GM19452 (cell line): Measurements from ENCODE around the gene KHDC4.

Experiments
- ATAC-seq: cut with Tn5 transposase; IDR thresholded peaks from one replicate; pipeline ENCODE4 v1.9.1; 2021; ENCODE audit not compliant: unreplicated experiment

The KHDC4 gene

DNA sequence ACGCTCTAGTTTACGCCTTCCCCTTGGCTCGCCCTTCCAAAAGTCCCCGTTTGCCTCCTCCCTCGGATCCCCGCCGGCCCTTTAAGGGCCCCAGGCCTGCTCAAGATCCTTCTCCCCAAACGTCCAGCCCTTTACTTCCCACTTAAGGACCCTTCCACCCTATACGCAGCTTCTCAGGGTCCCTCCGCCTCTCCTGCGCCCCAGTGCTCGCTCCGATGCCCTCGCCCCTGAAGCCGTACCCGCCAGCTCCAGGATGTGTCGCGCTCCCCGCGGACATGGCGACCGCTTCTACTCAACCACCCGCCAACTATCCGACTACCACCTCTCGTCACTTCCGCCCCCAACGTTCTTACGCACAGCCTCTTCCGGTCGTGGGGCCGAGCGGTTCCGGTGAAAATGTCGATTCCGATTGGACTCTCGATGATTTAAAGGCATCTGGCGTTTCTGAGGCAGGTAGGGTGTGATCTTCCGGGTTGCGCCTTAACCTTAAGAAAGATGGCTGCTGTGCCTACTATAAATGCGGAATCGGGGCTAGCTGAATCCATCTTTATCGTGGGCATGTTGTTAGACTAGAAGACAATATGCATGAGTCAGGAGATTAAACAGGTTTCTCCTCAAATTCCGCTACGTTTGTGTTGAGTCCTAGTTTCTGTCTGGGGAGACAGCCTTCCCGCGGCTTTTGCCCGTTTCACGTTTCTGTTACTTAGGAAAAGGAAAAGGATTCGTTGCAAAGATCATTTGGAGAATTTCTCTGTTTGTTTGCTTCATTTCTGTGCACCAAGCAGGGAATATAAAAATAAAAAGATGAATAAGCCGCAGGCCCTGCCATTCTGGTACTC lies at the start of gene KHDC4:
KHDC4 (minus strand) TSS at position 317 of the 839 bp plus-strand sequence; CDS start at position 277, 40 bp downstream.
- ATAC-seq, result peak; percentile 95

DNA sequence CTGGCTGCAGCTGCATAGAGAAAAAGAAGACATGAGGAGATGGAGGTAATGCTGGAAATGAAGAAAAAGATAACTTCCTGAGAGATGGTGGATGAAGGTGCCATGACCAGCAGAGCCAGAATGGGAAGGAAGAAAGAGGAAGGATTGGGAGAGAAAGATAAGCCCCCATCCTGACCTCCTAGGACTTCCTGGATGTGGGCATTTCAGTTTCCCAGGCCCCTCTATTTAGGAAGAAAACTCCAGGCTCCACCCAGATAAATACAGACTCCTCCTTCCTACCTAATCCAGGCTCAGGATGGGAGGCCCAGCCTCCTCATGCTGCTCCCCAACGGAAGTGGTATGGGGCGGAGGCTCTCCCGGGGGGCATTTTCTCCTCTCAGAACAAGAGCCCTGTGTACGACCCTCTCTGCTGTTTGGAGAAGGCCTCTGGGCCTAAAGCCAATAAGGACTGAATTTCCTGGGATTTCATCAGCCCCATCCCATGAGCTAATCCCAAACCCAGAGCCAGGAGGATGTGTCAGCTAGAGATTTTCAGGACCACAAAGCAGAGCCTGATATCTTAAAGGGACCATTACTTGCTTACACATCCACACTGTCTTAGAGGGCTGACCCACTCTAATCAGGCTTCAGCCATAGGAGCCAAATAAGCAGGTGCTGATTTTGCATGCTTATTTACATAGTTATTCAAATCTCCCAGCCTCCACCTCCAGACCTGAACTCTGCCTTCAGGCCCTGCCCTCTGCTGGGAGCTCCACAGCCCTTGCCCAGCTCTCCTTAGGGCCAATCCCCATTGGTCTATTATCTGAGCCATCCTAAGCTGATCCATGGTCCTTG lies 49.2 kb upstream of the KHDC4 start:
- ATAC-seq, result no peak

DNA sequence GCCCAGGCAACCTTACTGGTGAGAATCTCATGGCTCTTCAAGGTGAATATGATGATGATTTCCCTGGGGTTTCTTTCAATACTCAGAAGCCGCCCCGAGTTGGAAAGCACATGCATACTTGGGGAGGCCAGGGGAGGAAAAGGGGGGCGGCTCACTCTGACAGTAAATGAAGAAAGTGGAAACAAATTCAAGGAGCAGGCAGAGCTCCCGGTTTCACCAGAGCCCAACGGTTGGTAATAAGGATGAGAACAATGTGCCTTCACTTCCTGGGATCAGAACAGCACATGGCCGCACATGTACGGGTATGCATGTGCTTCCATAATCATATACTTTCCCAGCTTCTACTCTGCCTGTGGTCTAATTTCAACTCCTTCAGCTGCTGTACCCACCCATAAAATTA lies 47.9 kb upstream of the KHDC4 start:
- ATAC-seq, result no peak

DNA sequence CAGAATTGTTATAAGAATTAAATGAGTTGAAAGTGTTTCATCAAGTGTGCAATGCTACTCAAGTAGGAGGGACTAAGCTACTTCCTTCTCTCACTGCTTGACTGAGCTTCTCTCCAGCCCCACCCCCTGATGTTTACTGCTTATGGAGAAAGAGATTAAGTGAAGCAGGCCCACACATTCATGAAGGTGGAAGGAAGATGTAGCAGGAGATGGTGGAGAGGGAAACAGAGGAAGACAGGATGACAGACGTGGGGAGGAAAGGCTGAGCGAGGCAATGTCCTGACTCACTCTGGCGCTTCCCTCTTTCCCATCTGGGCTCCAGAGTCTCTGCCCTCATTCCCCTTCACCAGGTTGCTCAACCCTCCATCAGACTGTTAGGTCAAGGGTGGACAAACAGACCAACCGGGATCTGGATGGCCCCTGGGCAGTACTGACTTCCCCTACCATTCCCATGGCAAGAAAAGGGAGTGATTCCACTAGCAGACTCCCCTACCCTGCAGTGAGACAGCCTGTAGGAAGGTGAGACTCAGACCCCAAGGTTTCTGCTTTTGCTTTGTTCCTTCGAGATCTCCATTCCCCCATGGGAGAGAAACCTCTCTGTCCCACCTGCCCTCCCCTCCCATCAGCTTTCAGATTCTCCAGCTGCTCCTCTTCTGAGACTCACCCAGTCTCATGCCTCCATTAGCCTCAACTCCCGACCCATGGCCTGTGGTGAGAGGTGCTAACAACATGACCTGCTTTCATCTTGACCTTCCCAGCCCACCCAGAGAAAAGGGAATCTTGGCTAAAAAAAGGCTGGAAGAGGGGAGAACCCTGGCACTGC lies 47.3 kb upstream of the KHDC4 start:
- no peak for ATAC-seq

DNA sequence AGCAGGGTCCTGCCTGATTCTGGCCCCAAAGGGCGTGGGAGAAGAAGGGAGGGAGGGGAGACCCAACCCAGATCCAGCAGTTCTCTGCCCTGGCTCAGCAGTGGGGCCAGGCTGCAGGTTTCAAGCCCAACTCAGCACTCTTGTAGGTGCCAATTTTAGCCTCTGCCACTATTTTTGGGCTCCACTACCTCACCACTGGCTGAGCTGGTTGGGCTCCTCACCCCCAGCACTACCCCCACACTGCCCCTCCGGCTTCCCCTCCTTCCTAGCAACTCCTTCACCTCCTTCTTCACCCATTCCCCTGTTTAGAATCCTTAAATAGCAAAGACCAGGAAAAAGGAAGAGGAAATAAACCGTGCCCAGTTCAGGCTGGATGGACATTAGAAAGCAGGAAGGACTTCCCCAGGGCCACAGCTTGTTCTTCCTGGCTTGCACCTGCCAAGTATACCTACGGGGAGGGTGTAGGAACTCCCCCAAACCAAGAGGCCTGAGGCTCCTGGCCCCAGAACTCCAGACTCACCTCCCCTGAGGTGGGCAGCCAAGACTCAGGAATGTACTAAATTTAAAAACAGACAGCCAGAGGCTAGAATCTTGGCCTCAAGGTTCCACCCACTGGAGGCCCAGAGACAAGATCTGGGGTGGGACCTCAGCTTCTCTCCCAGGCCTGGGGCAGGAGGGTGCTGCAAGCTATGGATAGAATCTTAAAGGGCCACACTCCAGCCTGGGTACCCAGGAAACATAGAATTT lies 45.6 kb upstream of the KHDC4 start:
- no peak for ATAC-seq

DNA sequence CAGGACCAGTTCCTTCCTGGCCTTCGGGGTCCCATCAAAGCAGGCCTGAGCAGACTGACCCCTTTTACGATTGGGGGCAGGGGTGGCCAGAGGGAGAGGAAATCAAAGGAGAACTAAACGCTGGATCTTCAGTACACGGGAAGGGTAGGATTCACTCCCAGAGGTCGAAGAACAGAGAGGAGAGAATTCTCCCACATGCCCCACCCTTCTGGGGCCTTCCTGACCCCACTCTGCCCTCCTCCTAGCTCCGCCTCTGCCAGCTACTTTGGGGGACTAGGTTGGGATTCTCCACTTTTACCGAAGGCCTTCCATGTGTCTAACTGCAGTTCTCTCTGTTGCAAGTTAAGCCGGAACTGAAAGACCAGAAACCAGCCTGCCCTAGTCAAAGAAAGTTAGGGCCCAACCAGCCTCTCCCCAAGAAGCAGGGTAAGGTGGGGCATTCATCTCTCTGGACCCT lies 44.8 kb upstream of the KHDC4 start:
- no peak for ATAC-seq

DNA sequence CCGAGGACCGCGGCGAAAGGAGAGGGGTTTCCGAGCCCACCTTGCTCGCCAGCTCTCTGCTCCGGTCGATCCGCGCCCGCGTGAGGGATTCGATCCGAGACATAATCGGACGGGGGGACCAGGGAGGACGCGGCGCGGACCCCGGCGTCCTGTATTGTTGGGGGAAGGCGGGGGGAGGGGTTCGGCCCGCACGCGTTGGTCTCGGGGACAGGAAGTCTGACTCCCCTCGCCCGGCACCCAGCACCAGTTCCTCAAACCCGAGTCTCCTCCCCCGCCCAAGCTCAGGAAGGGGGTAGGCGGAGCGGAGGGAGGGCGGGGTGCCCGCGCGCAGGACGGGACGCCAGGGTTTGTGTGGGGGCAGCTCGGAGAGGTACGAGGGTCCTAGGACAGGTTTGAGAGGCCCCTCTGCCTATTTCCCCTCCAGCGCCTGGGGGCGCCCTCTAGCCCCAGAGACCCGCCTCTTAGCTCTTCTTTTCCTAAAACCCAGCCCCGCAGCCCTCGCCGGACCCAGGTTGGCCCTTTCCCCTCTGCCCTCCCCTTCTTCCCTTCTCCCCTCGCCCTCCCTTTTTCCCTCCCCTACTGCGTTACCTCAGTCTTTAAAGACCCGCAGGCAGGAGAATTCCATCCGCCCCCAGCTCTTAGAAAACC lies 44.2 kb upstream of the KHDC4 start, which contains the start of gene ARHGEF2:
ARHGEF2 (minus strand) TSS at position 223 of the 648 bp plus-strand sequence; CDS start at position 103, 120 bp downstream.
- ATAC-seq, result no peak

DNA sequence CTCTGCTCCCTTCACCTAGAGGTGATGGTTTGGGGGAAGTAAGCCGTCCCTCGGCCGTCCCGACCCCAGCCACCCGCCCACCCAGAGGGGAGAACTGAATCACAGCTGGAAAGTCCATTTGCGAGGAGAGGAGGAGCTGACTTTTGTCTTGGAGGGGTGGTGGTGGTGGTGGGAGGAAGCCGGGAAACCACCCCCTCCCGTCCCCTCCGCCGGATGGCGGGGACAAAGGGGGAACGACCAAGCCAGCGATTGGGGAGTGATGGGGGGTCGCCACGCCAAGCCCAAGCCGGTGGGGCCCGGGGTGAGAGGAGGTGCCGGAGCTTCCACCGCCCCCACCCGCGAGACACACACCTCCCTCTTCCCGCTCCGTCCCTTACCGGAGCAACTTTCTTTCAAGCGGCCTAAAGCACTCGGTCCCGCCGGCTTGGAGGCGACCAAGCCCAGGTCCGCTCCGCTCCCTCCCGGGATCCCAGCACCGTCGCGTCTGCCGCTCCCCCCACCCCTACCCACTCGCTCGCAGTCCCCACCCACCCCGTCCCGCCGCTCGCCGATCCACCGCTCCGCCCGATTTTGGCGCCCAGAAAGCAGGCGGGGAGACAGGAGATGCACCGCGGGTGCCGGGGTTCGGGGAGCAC lies 43.6 kb upstream of the KHDC4 start:
- no peak for ATAC-seq

DNA sequence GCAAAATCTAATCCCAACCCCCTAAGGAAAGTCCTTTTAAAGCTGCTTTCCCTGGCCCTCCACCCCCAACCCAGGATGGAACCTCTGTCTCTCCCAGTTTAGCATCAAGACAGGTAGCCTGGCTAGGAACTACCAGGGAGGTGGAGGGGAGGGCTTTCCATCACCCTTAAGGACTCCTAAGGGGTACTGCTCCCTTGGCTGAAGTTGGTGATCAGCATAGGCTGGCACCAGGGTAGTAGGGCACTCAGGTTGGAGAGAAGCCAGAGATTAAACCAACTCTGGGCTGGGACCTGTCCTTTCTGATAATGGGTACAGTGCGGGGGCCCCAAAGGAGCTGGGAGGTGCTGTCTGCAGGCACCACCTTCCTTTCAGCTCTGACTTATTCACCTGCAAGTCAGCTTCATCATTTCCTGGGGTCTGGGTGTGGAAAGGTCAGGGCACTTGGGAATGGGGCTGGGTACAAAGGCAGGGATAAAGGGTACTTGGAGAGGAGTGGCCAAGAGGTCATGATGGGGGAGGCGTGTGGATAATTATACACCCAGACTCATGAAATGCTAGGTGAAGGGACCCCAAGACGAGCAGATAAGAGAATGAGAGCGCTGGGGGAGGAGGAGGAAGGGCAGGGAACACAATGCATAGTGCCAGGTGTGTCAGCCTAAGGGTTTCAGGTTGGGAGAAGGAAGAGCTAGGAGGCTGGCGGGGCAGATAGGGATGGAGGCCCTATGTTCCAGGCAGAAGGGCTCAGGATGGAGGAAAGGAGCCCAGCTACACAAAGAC lies 42.9 kb upstream of the KHDC4 start:
- no peak for ATAC-seq

DNA sequence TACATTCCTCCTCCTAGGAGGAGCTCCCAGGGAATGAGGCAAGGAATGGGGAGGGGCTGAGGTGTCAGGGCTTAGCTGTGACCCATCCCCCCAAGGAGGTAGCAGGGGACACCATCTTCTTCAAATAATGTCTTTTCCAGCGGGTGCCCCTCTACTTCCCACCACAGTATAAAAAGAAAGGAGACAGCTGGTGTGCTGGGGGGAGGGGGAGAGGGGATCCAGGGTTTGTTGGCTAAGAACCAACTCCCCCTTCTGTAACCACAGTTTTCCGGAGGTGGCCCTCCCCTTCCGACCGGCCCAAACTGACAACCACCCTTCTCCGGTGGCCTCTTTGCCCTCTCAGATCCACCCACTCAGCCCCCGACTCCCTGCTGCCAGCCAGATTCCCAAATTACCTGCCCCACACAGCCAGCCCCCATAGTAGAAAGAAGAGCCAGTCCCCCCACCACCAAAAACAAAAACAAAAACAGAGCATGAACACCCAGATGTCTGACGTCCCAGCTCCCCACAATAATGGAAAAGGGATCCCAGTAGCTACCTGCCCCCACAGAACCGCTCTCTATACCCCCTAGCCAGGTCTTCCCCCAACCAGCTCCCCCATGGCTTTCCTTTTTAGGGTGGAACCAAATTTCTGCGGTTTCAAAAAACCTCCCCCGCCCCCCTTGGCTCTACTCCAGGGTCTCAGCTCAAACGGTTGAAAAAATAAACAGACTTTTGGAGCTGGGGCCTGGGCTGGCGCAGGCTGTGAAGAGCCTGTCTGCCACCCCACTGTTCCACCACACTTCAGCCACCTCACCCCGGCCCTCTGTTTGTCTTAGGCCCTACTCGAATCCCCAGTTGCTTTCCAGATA lies 42.1 kb upstream of the KHDC4 start:
- ATAC-seq, result no peak

DNA sequence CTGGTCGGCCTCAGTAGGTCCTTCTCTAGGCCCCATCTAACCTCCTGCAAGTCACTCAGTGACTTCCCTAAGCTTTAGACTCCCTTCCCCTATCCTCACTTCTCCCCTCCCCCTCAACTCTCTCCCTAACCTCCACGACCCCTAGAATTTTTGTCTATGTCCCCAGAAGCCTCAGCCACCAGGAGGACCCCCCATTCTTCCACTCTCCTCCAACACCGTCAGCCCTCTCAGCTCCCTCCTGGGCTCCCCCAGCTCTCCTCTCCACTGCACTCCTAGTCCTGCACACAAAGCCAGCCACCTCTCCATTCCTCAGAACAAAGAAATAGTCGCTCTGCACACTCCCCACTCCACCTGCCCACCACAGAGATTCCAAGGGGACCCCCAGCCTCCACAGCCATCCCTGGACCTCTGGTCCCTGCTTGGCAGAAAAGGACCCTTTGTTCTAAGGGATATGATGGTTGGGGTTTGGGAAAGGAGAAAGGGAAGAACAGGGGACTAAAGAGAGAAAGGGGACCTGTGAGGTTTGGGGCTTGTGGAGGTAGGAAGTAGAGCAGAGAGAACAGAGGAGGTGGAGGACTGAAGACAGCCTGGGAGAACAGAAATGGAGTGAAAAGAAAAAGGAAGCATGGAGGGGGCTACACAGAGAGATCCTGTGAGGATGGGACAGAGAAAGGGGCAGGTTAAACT lies 41.3 kb upstream of the KHDC4 start:
- ATAC-seq, result no peak

DNA sequence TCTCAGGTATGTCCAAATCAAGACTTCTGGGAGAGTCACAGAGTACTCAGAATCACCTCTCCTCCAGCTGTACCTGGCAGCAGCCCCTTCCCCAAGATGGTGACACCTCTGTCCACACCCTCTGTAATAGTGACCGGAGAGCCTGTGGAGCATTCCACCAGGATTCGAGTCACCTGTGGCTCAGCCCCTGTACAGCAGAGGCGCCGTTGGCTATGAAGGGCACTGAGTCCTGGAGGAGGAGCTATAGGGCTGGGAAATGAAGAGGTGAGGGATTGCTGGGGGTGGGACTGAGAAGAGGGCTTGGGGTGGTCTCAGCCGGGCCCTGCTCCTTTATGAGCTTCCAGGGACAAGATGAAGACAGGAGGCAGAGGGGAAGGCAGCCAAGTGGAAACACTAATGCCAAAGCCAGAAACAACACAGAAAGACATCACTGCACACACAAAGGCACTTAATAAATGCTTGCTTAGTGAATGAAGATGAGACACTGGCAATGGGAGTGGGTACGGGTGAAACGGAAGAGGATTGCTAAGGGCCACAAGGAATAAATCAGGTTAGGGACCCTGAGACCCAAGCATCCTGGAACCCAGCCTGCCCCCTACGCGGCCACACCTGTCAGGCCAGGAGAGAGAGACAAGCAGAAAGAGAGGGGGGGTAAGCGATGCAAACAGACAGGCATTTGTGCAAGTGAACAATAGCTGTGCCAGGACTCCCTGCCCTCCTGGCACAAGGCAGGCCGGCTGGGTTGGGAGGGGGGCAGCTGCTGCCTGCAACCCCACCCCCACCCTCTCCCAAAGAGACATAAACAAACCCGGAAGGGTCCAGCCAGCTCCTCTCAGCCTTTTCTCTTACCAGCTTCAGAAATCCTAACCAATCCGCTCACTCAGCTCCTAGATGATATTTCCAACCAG lies 40.2 kb upstream of the KHDC4 start:
- no peak for ATAC-seq

DNA sequence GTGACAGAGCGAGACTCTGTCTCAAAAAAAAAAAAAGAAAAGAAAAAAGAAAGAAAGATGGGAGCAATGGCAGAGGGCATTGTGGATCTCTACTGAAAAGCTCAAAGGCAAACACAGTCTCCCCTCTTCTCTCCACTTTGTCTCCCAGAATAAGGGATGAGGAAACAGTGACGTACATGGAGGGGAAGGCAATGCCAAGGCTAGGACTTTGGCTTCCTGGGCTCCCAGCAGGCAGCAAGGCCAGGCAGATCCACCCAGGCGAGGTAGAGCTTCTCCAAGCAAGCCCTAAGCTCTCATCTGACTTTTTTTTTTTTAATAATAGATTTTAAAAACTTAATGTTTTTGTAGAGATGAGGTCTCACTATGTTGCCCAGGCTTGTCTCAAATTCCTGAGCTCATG lies 39.5 kb upstream of the KHDC4 start:
- no peak for ATAC-seq

DNA sequence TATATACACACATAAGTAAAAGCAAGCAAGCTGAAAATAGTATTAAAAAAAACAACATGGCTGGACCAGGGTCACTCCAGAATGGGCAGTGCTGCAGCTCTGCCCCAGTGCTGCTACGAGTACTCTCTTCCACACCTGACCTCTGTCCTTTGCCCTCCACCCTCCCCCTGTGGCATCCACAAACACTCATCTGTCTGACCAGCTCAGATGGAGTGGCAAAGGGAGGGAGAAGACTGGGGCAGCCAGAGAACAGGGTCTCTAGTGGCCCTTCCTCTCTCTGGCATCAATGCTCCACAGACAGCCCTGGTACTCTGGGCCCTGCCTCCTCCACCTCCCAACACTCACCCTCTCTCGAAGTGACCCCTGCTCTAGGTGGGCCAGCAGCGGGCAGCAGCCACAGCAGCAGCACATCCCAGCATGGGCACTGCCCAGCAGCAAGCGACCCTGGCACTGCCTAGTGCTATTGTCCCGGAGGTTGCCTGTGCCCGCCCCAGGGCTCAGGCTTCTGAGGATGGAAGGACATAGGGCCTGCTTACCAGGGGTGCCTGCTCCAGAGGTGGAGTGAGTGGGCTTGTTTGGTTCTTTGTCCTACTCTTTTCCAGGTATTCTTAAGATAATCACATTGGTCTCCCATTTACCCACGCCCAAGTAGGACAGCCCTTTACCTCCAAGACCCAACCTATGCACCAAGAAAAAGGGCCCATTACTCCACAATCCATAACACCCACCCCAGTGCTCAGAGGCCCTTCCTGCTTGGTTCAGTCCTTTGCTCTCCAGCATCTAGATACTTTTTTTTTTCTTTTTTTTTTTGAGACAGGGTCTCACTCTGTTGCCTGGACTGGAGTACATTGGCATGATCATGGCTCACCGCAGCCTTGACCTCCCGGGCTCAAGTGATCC lies 37.9 kb upstream of the KHDC4 start:
- no peak for ATAC-seq

DNA sequence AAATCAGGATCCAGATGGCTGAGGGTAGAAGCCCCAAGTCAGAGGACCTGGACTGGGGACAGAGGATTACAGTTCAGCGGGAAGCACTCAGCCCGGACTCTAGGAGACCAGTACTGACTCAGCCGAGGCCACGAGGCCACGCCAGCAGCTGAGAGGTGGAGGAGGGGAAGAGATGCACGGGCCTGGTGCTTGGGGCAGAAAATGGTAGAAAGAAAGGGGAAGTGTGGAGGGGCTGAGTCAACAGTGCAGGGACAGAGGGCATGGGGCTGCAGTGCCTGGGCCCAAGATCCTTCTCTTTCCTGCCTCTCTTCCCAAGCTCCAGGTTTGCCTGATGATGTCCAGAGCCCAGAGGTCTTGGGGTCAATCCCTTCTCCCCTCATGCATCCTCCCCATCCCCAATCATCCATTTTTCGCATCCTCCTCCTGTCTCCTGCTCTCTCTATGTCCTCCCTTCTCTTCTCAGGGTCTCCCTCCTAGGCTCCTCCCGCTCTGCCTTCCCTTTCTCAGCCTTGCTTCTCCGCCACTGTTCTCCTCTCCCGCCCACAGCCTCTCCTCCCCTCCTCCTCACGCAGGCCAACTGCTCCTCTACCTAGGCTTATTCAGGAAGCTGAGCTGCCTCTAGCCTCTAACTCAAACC lies 36.4 kb upstream of the KHDC4 start:
- ATAC-seq, result no peak
